Limb (tissue), 2 donors: ENCODE data around the gene ANK2.
"Not testable (repeated sequence)": the region's sequence is repeated elsewhere in the genome, so short reads cannot be mapped to it uniquely, and the experiment has no call there.

Experiments
- DNase-seq, 2 donors: peaks; one replicate each; pipeline ENCODE4 v3.0.0-alpha.2; 2016; ENCODE audit errors: extremely low spot score in 2 of 2

The ANK2 gene

GRCh38 chr4:113187358-113187757 lies 137.9 kb downstream of the ANK2 start:
- no peak for DNase-seq

- no peak for DNase-seq
These were observed 140.1 kb downstream of the ANK2 start for GRCh38 chr4:113189546-113189945.

GRCh38 chr4:113209153-113209552 lies 159.7 kb downstream of the ANK2 start:
- no peak for DNase-seq

- no peak for DNase-seq
These were observed 160.3 kb downstream of the ANK2 start for GRCh38 chr4:113209652-113210320.

- no peak for DNase-seq
These were observed 163.2 kb downstream of the ANK2 start for GRCh38 chr4:113212613-113213012.

- no peak for DNase-seq
These were observed 172.5 kb downstream of the ANK2 start for GRCh38 chr4:113221990-113222389.

- no peak for DNase-seq
These were observed 173.0 kb downstream of the ANK2 start for GRCh38 chr4:113222471-113222870.

GRCh38 chr4:113223001-113223400 lies 173.5 kb downstream of the ANK2 start:
- DNase-seq = no peak

GRCh38 chr4:113232194-113232593 lies 182.7 kb downstream of the ANK2 start:
- DNase-seq = no peak

GRCh38 chr4:113236916-113237315 lies 187.5 kb downstream of the ANK2 start:
- no peak for DNase-seq

- DNase-seq = no peak
These were observed 193.9 kb downstream of the ANK2 start for GRCh38 chr4:113243312-113243711.

- DNase-seq = not testable (repeated sequence)
These were observed 195.3 kb downstream of the ANK2 start for GRCh38 chr4:113244747-113245146.

GRCh38 chr4:113248320-113248719 lies 198.9 kb downstream of the ANK2 start:
- DNase-seq = no peak

GRCh38 chr4:113255628-113256027 lies 206.2 kb downstream of the ANK2 start:
- DNase-seq = no peak

- DNase-seq = no peak
These were observed 207.5 kb downstream of the ANK2 start for GRCh38 chr4:113256946-113257345.

GRCh38 chr4:113260688-113261087 lies 211.2 kb downstream of the ANK2 start:
- DNase-seq = no peak

- no peak for DNase-seq
These were observed 213.8 kb downstream of the ANK2 start for GRCh38 chr4:113263274-113263673.

- no peak for DNase-seq
These were observed 221.3 kb downstream of the ANK2 start for GRCh38 chr4:113270520-113271319.

- no peak for DNase-seq
These were observed 223.1 kb downstream of the ANK2 start for GRCh38 chr4:113272523-113272922.

GRCh38 chr4:113273721-113274220 lies 224.3 kb downstream of the ANK2 start:
- no peak for DNase-seq

GRCh38 chr4:113276464-113277170 lies 227.2 kb downstream of the ANK2 start:
- DNase-seq = peak in 1 of 2 donors; percentile 61

GRCh38 chr4:113278324-113278934 lies 229.0 kb downstream of the ANK2 start:
- peak; percentile 69 to 77 for DNase-seq
